Renal pelvis (tissue), 12 donors: ENCODE measurements around the gene ZNF668. TPM values are rescaled to one million over a fixed set of nuclear protein-coding genes. Genes with fewer than 3 reads are reported as not detected.
A peak's percentile ranks its signal among the peaks of the same experiment; 100 is the strongest.

Experiments used
- DNase-seq: peaks from one replicate; pipeline ENCODE4 v3.0.0-alpha.2; 2013
- long read RNA-seq, 16 experiments: transcript quantifications; one replicate each; lab custom pipeline, GENCODE V29; 2026
- polyA plus RNA-seq, 3 donors: library from polyadenylated mRNA; unstranded; fragments of 120-200 nt; gene quantifications; one replicate each; pipeline ENCODE4 v1.2.1, GENCODE V29; 2013; ENCODE audit not compliant: insufficient read length in 3 of 3

ZNF668 gene
- 1 to 10 TPM; 5.7 to 7.6 (median 6.4) TPM for polyA plus RNA-seq
- long read RNA-seq, donor 1, partial matches to known transcripts: 539 of 609 reads
- long read RNA-seq, donor 1, other reads (novel, unspliced or antisense): 68 of 609 reads
- long read RNA-seq, donor 2, partial matches to known transcripts: 17 of 21 reads
- long read RNA-seq, donor 2, other reads (novel, unspliced or antisense): 0 of 21 reads
- long read RNA-seq, donor 3, transcript ZNF668-201 (3 exons, 2,762 nt): major isoform, 5 of 6 reads
- long read RNA-seq, donor 3, partial matches to known transcripts: 0 of 6 reads
- long read RNA-seq, donor 3, other reads (novel, unspliced or antisense): 0 of 6 reads
- long read RNA-seq, donor 4, transcript ZNF668-201 (3 exons, 2,762 nt): major isoform, 6 of 17 reads
- long read RNA-seq, donor 4, partial matches to known transcripts: 11 of 17 reads
- long read RNA-seq, donor 4, other reads (novel, unspliced or antisense): 0 of 17 reads
- long read RNA-seq, donor 5, partial matches to known transcripts: 0 of 2 reads
- long read RNA-seq, donor 5, other reads (novel, unspliced or antisense): 0 of 2 reads
- long read RNA-seq, donor 6, partial matches to known transcripts: 61 of 64 reads
- long read RNA-seq, donor 6, other reads (novel, unspliced or antisense): 0 of 64 reads
- long read RNA-seq, donor 7, partial matches to known transcripts: 0 of 4 reads
- long read RNA-seq, donor 7, other reads (novel, unspliced or antisense): 0 of 4 reads
- long read RNA-seq, donor 8, partial matches to known transcripts: 0 of 3 reads
- long read RNA-seq, donor 8, other reads (novel, unspliced or antisense): 0 of 3 reads
- long read RNA-seq, donor 9, partial matches to known transcripts: 6 of 10 reads
- long read RNA-seq, donor 9, other reads (novel, unspliced or antisense): 0 of 10 reads
- long read RNA-seq, donor 10, partial matches to known transcripts: 0 of 2 reads
- long read RNA-seq, donor 10, other reads (novel, unspliced or antisense): 0 of 2 reads
- long read RNA-seq, donor 11, partial matches to known transcripts: 0 of 1 reads
- long read RNA-seq, donor 11, other reads (novel, unspliced or antisense): 0 of 1 reads
- long read RNA-seq, donor 12, transcript ZNF668-201 (3 exons, 2,762 nt): major isoform, 9 of 24 reads
- long read RNA-seq, donor 12, partial matches to known transcripts: 15 of 24 reads
- long read RNA-seq, donor 12, other reads (novel, unspliced or antisense): 0 of 24 reads
- long read RNA-seq, donor 13, partial matches to known transcripts: 20 of 20 reads
- long read RNA-seq, donor 13, other reads (novel, unspliced or antisense): 0 of 20 reads
- long read RNA-seq, donor 14: 0 reads
- long read RNA-seq, donor 15: 0 reads
- long read RNA-seq, donor 16, partial matches to known transcripts: 0 of 1 reads
- long read RNA-seq, donor 16, other reads (novel, unspliced or antisense): 0 of 1 reads

- peak; percentile 99 for DNase-seq
Observed at GRCh38 chr16:31073970-31074813, at the start of gene ZNF668, which contains the start of gene ZNF646. TSS of gene ZNF668 (minus strand) at chr16:31074240. CDS start at chr16:31064459, 9,781 bp downstream. TSS of gene ZNF646 (plus strand) at chr16:31074422. CDS start at chr16:31076325, 1,903 bp downstream.

DNA sequence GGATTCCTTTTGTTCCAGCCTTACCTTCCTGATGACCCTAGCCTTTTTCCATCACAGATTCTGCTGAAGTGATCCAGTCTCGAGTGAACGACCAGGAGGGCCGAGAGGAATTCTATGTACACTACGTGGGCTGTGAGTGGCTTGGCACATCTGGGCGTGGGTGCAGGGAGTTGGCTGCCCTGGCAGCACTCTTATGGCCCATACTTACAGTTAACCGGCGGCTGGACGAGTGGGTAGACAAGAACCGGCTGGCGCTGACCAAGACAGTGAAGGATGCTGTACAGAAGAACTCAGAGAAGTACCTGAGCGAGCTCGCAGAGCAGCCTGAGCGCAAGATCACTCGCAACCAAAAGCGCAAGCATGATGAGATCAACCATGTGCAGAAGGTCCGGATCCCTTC lies 46.1 kb upstream of the ZNF668 start:
- no peak for DNase-seq

- DNase-seq: no peak
Observed at GRCh38 chr16:31118223-31119155, 44.4 kb upstream of the ZNF668 start.

- peak; percentile 98 for DNase-seq
Observed at GRCh38 chr16:31117384-31118222, 43.6 kb upstream of the ZNF668 start, which contains the start of gene KAT8. TSS of gene KAT8 (plus strand) at chr16:31117664. CDS start at chr16:31117682, 18 bp downstream.

DNA sequence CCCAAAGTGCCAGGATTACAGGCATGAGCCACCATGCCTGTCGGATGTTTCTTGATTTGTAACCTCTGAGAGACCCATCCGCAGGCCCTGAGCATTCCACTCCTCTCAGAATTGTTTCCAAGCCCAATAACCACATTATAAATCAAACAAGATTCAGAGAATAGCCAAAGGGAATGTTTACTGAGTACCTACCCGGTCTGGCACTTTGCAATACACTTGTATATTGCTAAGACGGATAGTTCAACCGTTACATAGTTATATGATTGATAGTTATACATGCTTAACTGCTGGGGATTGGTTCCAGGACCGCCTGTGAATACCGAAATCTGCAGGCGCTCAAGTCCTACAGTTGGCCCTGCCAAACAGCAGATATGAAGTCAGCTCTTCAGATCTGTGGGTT lies 40.4 kb upstream of the ZNF668 start:
- DNase-seq: no peak

GRCh38 chr16:31113121-31114120 lies 39.4 kb upstream of the ZNF668 start:
- DNase-seq: no peak

DNA sequence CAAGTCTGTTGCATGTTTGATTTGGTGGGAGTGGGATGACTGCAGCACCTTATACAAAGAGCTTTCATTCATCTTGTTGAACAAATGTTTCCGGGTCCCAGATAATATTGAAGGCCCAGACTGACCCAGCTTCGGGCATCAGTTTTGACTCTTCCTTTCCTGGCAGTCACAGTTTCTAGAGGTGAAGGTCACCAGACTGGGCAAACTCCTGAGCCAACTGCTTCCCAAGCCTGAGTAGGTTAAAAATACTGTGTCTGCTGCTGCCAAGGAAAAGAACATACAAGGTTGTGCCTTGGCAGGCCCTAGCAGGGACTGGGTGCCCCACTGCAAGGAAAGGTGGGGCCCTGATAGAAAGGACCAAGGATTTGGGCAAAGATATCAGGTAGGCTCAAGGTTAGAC lies 38.7 kb upstream of the ZNF668 start:
- DNase-seq: no peak

DNA sequence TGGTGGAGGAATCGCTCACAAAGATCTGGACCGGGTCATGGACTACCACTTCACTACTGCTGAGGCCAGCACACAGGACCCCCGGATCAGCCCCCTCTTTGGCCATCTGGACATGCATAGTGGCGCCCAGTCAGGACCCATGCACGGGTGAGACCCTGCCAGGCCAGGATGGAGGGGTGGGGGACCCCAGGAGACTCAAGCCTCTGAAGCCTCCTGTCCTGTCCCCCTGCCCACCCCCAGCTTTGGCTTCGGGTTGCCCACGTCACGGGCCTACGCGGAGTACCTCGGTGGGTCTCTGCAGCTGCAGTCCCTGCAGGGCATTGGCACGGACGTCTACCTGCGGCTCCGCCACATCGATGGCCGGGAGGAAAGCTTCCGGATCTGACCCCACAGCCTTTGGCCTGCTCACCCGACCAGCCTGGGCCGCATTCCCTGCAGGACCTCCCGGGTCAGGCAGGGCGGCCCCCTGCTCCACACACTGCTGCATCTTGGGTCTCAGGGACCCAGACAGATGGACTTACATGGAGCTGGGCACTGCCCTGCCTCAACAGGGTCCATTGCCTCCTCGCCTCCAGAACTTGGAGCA lies 37.9 kb upstream of the ZNF668 start:
- no peak for DNase-seq

- DNase-seq: no peak
Observed at GRCh38 chr16:31110106-31111034, 36.3 kb upstream of the ZNF668 start.

DNA sequence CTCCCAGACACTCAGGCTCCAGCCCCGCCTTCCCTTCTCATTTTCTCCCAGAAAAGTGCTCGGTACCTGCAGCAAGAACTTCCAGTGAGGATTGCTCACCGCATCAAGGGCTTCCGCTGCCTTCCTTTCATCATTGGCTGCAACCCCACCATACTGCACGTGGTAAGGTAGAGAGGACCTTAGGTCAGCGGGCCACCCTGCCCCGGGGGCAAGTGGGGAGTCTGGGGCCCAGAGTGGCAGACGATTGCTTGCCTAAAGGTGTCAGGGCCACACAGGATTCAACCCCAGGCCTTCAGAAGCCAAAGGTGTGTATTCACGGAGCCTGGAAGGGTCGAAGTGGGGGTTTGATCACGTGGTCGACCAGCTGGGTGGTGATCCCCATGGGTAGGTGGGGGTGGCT lies 35.6 kb upstream of the ZNF668 start:
- no peak for DNase-seq

DNA sequence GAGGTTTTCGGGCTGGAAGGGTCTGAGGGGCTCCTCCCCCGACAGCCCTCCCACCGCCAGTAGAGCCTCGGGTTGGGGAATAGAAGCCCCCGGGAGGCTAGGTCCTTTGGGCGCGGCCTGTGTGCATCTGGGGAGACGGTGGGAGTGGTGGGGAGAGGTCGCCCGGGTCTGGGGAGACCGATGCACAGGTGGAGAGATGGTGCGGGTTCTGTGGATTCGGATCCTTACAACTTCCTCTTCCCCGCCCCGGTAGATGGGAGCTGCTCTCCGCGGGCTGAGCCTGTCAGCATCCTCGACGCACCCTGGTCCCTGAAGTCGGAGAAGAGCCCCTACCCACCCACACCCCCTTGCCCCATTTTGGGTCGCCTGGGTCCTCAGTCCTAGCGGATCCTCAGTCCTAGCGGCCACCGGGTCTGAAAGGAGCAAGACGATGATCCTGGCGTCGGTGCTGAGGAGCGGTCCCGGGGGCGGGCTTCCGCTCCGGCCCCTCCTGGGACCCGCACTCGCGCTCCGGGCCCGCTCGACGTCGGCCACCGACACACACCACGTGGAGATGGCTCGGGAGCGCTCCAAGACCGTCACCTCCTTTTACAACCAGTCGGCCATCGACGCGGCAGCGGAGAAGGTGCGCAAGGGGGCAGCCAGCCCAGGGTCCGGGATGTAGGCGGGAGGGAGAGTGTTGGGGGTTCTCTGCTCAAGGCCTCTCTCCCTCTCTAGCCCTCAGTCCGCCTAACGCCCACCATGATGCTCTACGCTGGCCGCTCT lies 34.9 kb upstream of the ZNF668 start:
- DNase-seq: no peak

DNA sequence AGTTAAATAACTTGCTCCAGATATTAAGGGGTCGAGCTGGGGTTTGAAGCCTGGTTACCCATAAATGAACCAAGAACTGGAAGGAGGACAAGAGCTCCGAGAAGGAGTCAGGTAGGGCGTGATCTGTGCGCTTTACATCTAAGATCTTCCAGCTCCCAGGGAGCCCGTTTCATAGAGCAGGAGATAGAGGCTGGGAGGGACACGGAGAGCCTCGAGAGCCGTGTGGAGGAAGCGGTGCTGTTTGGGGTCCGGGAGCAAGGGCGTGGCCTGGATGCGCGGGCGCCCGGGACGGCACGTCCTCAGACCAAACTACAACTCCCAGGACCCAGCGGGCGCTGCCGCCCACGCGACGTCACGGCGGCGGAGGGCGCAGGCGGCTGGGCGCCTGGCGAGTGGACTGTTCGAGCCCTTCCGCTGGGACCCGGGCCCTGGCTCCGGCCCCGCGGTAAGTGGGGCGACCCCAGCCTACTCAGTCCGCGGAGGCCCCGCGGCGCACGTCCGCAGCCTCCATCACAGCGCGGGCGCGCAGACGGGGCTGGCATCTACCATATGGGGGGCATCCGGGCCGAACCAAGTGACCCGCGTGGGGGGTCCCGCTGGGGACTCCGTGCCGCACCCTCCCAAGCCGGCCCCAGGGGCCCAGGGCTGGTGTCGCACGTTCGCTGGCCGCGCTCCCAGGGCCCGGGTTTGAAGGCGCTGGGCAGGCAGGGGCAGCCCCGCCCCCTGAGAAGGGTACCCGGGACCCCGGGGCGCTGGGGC lies 34.2 kb upstream of the ZNF668 start, which contains the start of gene BCKDK:
BCKDK (plus strand) TSS at position 352 of the 759 bp plus-strand sequence. CDS start 838 bp downstream, outside the sequence.
- DNase-seq: peak; percentile 59

DNA sequence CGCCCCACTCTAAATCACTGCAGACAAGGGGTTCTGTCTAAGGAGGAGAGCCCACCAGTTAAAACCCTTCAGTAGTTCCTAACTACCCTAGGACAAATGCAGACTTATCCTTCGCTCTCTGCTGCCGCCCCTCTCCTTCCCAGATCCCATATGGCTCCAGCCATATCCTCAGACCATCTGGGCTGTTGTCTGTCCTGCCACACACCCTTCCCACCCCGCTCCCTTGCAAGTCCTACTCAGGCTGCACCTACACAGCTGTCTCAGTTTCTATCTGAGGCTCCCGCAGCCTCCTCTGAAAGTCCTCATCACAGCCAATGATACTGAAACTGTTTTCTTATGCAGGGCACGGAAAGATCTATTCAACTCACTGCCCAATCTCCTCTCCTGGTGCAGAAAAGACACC lies 33.4 kb upstream of the ZNF668 start:
- DNase-seq: no peak
